ENCODE data around the gene CD93. TPM values are rescaled to one million over a fixed set of nuclear protein-coding genes. Genes with fewer than 3 reads are reported as not detected.

Gene CD93
- total RNA-seq, result 10 to 100 TPM; 17.3 to 22.2 (median 21.1) TPM

GRCh38 chr20:23086056-23086566, at the start of gene CD93:
CD93 (minus strand) TSS chr20:23086324; CDS start chr20:23086192, 132 bp downstream.
- intact Hi-C loops (cut with DNase I; ENCODE audit: low total_unique reads), result no loop called here
- Histone ChIP-seq H3K4me3 (peak within 1 kb of the TSS; percentile 12 to 57 (median 46)), H3K27me3 (no peaks in the 10 kb centered on the region), H3K4me1 (peaks cover 0 to 17% of the 10 kb centered on the region in 2 donors), H3K27ac (peak within 1 kb of the TSS; percentile 75 to 90 (median 83)), H3K36me3 (no peaks in the 10 kb centered on the region), H3K9me3 (no peaks in the 10 kb centered on the region)
- ATAC-seq (peak; percentile 55 to 65), DNase-seq (peak in 1 of 2 donors; percentile 25)
- in situ Hi-C loops (cut with MboI; ENCODE audit: low sequenced_read_pairs in 4 of 4), result no loop called here
- TF ChIP-seq POLR2A (IDR thresholded peaks at IDR 0.05), result peak; percentile 50 to 73
- no peak for TF ChIP-seq CTCF (IDR thresholded peaks at IDR 0.05 in 4 of 5, conservative IDR thresholded peaks at IDR 0.05 in 1 of 5)

- in situ Hi-C loops (cut with MboI; ENCODE audit: low sequenced_read_pairs in 4 of 4), result no loop called here
- ATAC-seq, result no peak
- intact Hi-C loops (cut with DNase I; ENCODE audit: low total_unique reads), result no loop called here
- DNase-seq, result peak in 1 of 2 donors; percentile 6
- H3K4me3 ChIP-seq, result no peak overlapping the region
- H3K9me3 ChIP-seq, result no peaks in the 10 kb centered on the region
- H3K27ac ChIP-seq, result peak overlapping the region; percentile 33 to 76 (median 58)
- no peaks in the 10 kb centered on the region for H3K27me3 ChIP-seq
- TF ChIP-seq CTCF (IDR thresholded peaks at IDR 0.05 in 4 of 5, conservative IDR thresholded peaks at IDR 0.05 in 1 of 5), result no peak
- TF ChIP-seq POLR2A (IDR thresholded peaks at IDR 0.05), result no peak
- peaks cover 35 to 56% of the 10 kb centered on the region in 2 donors for H3K4me1 ChIP-seq
- no peaks in the 10 kb centered on the region for H3K36me3 ChIP-seq
Measured at GRCh38 chr20:23133560-23133998, 47.5 kb upstream of the CD93 start.

DNA sequence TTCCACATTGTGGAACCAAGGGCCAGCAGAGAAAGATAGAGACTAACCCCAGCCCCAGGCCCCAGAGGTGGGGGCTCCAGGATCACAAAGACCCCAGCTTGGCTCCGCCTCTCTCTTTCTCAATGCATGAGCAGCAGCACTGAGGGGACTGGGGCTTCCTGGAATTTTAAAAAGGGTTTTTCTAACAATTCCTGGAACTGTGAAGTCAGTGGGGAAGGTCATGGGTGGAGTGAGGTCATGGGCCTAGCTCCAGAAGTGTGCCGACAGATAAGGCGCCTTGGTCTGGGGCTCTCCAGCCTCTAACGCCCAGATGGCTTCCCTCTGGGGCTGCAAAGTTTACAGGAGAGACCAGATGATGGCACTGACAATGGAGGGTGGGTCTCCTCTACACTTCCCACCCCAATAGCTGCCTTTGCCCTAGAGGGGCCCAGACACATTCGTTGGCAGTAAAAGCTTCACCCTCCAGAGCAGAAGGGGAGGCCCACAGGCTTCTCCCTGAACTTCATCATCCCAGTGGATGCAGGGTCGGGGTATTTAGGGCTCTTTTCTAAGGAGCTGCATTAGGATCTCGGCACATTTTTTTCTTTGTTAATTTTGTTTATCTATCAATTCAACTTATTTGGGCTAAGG, 46.9 kb upstream of the CD93 start:
- H3K4me3 ChIP-seq, result no peak overlapping the region
- TF ChIP-seq POLR2A (IDR thresholded peaks at IDR 0.05) (no peak), CTCF (IDR thresholded peaks at IDR 0.05 in 4 of 5, conservative IDR thresholded peaks at IDR 0.05 in 1 of 5) (no peak)
- intact Hi-C loops (cut with DNase I; ENCODE audit: low total_unique reads) (no loop called here), in situ Hi-C loops (cut with MboI; ENCODE audit: low sequenced_read_pairs in 4 of 4) (no loop called here)
- DNase-seq (peak in 1 of 2 donors; percentile 16), ATAC-seq (peak in 1 of 2 donors; percentile 10)
- no peaks in the 10 kb centered on the region for H3K27me3 ChIP-seq
- peak overlapping the region; percentile 33 to 76 (median 69) for H3K27ac ChIP-seq
- H3K36me3 ChIP-seq, result no peaks in the 10 kb centered on the region
- H3K4me1 ChIP-seq, result peaks cover 30 to 51% of the 10 kb centered on the region in 2 donors
- H3K9me3 ChIP-seq, result no peaks in the 10 kb centered on the region

DNA sequence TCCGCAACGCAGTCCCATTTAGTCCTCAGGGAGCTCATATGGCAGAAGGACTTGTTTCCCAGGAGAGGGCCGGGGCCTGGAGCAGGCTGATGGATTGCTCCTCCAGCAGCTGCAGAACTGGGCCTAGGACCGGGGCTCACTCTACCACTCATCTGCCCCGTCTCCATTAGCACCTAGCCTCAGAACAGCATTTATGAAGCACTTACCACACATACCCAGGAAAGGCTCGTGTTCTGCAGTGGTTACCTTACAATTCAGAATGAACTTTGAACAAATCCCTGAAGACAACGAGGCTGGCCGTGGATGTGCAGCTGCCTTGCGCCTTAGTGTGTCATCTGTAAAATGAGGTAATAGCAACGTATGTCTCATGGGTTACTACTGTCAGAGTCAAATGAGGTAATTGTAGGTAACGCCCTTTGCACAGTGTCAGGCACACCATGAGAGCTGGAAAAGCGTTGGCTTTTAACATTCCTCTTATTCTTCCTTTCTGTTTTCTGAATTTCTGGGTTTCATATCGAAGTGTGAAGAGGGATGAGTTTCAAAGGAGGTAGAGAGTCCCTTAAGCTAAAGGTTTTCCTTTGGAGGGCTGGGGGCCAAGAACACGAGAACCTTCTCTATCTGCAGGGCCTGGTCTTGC, 46.3 kb upstream of the CD93 start:
- DNase-seq (peak in 1 of 2 donors; percentile 10), ATAC-seq (no peak)
- intact Hi-C loops (cut with DNase I; ENCODE audit: low total_unique reads) (no loop called here), in situ Hi-C loops (cut with MboI; ENCODE audit: low sequenced_read_pairs in 4 of 4) (no loop called here)
- no peak overlapping the region for H3K4me3 ChIP-seq
- no peaks in the 10 kb centered on the region for H3K27me3 ChIP-seq
- no peaks in the 10 kb centered on the region for H3K9me3 ChIP-seq
- TF ChIP-seq CTCF (IDR thresholded peaks at IDR 0.05 in 4 of 5, conservative IDR thresholded peaks at IDR 0.05 in 1 of 5) (no peak), POLR2A (IDR thresholded peaks at IDR 0.05) (no peak)
- no peaks in the 10 kb centered on the region for H3K36me3 ChIP-seq
- peak overlapping the region; percentile 26 to 76 (median 69) for H3K27ac ChIP-seq
- H3K4me1 ChIP-seq, result peaks cover 23 to 46% of the 10 kb centered on the region in 2 donors
